Loucy (cell line): ENCODE measurements around the gene GNAT1.

ENCODE experiments used
- H2AFZ ChIP-seq: fragments of 200-600 bp; sonication (generic); 2 replicates; pipeline ENCODE4 v1.6.0; 2016; ENCODE audit warnings: antibody characterized with exemption, mild to moderate bottlenecking, low read length, moderate library complexity
- H3F3A ChIP-seq: fragments of 200-600 bp; 2 replicates; pipeline ENCODE4 v1.6.0; 2016; ENCODE audit warnings: antibody characterized with exemption, low read depth, mild to moderate bottlenecking
- H3K27me3 ChIP-seq: fragments of 200-600 bp; sonication (generic); 2 replicates; pipeline ENCODE4 v1.6.1; 2014; ENCODE audit warnings: low read length, mild to moderate bottlenecking; ENCODE audit not compliant: insufficient read depth, poor library complexity, severe bottlenecking
- H3K36me3 ChIP-seq: fragments of 200-600 bp; sonication (generic); 2 replicates; pipeline ENCODE4 v1.6.1; 2016; ENCODE audit warnings: low read length; ENCODE audit not compliant: insufficient read depth
- H3K4me1 ChIP-seq: fragments of 200-600 bp; sonication (generic); 2 replicates; pipeline ENCODE4 v1.5.1; 2014; ENCODE audit warnings: low read length, mild to moderate bottlenecking; ENCODE audit not compliant: insufficient read depth, poor library complexity, severe bottlenecking
- H3K4me2 ChIP-seq: fragments of 200-600 bp; sonication (generic); 2 replicates; pipeline ENCODE4 v1.6.0; 2014; ENCODE audit warnings: antibody characterized with exemption, low read length, low read depth, mild to moderate bottlenecking; ENCODE audit not compliant: poor library complexity, severe bottlenecking
- H3K4me3 ChIP-seq: fragments of 200-600 bp; sonication (generic); 2 replicates; pipeline ENCODE4 v1.5.1; 2014; ENCODE audit warnings: low read length, mild to moderate bottlenecking, mixed read lengths; ENCODE audit not compliant: poor library complexity, severe bottlenecking
- H3K79me2 ChIP-seq: fragments of 200-600 bp; sonication (generic); 2 replicates; pipeline ENCODE4 v1.6.1; 2014; ENCODE audit warnings: low read length; ENCODE audit not compliant: insufficient read depth
- H3K9ac ChIP-seq: fragments of 200-600 bp; sonication (generic); 2 replicates; pipeline ENCODE4 v1.6.0; 2014; ENCODE audit warnings: mild to moderate bottlenecking, low read depth, low read length, moderate library complexity; ENCODE audit not compliant: poor library complexity, severe bottlenecking
- H3K9me2 ChIP-seq: fragments of 200-600 bp; sonication (generic); replicated peaks from 2 replicates; pipeline ENCODE4 v1.6.1; 2016; ENCODE audit warnings: low read depth, low read length, mixed read lengths
- H3K9me3 ChIP-seq: fragments of 200-600 bp; sonication (generic); 2 replicates; pipeline ENCODE4 v1.6.1; 2014; ENCODE audit warnings: mild to moderate bottlenecking, antibody characterized with exemption, low read length, low read depth; ENCODE audit not compliant: insufficient read depth
- H4K20me1 ChIP-seq: fragments of 200-600 bp; sonication (generic); 2 replicates; pipeline ENCODE4 v1.6.0; 2014; ENCODE audit warnings: antibody characterized with exemption, low read length, mild to moderate bottlenecking; ENCODE audit not compliant: insufficient read depth, poor library complexity, severe bottlenecking
- EZH2phosphoT487 ChIP-seq: fragments of 200-600 bp; IDR thresholded peaks from 2 replicates; pipeline ENCODE4 v1.6.1; 2018; ENCODE audit warnings: antibody characterized with exemption, mild to moderate bottlenecking, moderate library complexity, borderline replicate concordance
- TF ChIP-seq, protein P1 (sequence below): fragments of 200-600 bp; sonication (generic); conservative IDR thresholded peaks from 2 replicates; pipeline ENCODE4 v1.5.1; 2014; ENCODE audit warnings: mild to moderate bottlenecking, antibody characterized with exemption, low read length

GNAT1 gene

DNA sequence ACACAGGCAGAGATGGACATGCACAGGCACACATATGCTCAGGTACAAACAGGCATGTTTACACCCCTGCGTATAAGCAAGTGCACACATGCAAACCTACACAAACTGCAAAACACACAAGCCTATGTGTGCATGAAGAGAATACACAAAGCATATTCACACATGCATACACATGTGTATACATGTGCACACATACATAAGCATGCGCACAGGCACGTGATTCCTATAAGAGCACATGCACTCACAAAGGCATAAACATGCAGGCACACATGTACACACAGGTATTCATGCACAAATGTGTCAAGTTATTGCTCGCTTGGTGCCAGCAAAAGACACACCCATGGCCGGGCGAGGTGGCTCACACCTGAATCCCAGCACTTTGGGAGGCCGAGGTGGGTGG is 1.4 kb upstream of the GNAT1 start:
- no peaks in the 10 kb centered on the region for H3K9me3 ChIP-seq
- H3K9ac ChIP-seq = no peak overlapping the region
- no peaks in the 10 kb centered on the region for H4K20me1 ChIP-seq
- no peaks in the 10 kb centered on the region for H3K27me3 ChIP-seq
- H3K4me1 ChIP-seq = no peaks in the 10 kb centered on the region
- no peaks in the 10 kb centered on the region for H3K9me2 ChIP-seq
- H2AFZ ChIP-seq = no peak overlapping the region
- no peak for TF ChIP-seq EZH2phosphoT487
- TF ChIP-seq, protein P1, sequence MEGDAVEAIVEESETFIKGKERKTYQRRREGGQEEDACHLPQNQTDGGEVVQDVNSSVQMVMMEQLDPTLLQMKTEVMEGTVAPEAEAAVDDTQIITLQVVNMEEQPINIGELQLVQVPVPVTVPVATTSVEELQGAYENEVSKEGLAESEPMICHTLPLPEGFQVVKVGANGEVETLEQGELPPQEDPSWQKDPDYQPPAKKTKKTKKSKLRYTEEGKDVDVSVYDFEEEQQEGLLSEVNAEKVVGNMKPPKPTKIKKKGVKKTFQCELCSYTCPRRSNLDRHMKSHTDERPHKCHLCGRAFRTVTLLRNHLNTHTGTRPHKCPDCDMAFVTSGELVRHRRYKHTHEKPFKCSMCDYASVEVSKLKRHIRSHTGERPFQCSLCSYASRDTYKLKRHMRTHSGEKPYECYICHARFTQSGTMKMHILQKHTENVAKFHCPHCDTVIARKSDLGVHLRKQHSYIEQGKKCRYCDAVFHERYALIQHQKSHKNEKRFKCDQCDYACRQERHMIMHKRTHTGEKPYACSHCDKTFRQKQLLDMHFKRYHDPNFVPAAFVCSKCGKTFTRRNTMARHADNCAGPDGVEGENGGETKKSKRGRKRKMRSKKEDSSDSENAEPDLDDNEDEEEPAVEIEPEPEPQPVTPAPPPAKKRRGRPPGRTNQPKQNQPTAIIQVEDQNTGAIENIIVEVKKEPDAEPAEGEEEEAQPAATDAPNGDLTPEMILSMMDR = no peak
- no peaks in the 10 kb centered on the region for H3F3A ChIP-seq
- H3K4me2 ChIP-seq = no peak overlapping the region
- no peaks in the 10 kb centered on the region for H3K36me3 ChIP-seq
- no peak overlapping the region for H3K4me3 ChIP-seq
- H3K79me2 ChIP-seq = no peaks in the 10 kb centered on the region

DNA sequence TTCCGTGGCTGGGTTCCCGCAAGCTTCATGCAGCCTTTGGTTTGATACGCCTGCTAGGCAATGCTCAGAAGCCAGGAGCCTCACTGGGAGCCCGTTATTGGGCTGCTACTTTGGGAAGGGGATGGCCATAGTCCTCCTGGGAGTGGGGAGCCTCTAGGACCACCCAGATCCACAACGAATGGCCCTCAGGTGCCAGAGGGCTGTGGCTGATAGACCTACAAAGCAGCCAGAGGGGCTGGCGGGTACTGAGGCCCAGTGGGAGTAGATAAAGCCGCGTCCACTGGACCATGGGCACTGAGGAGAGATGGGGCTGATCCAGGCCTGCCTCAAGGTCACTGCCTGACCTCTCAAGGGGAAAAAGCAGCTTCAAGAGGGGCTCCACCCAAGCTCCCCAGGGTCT is 714 bp downstream of the GNAT1 start:
- TF ChIP-seq EZH2phosphoT487 = no peak
- TF ChIP-seq, protein P1 = no peak
- H4K20me1 ChIP-seq = no peaks in the 10 kb centered on the region
- H3K79me2 ChIP-seq = no peaks in the 10 kb centered on the region
- no peaks in the 10 kb centered on the region for H3K9me2 ChIP-seq
- no peaks in the 10 kb centered on the region for H3K36me3 ChIP-seq
- no peaks in the 10 kb centered on the region for H3K9me3 ChIP-seq
- H2AFZ ChIP-seq = no peak overlapping the region
- H3K9ac ChIP-seq = no peak overlapping the region
- no peaks in the 10 kb centered on the region for H3F3A ChIP-seq
- H3K27me3 ChIP-seq = no peaks in the 10 kb centered on the region
- H3K4me1 ChIP-seq = no peaks in the 10 kb centered on the region
- H3K4me2 ChIP-seq = no peak overlapping the region
- no peak overlapping the region for H3K4me3 ChIP-seq

DNA sequence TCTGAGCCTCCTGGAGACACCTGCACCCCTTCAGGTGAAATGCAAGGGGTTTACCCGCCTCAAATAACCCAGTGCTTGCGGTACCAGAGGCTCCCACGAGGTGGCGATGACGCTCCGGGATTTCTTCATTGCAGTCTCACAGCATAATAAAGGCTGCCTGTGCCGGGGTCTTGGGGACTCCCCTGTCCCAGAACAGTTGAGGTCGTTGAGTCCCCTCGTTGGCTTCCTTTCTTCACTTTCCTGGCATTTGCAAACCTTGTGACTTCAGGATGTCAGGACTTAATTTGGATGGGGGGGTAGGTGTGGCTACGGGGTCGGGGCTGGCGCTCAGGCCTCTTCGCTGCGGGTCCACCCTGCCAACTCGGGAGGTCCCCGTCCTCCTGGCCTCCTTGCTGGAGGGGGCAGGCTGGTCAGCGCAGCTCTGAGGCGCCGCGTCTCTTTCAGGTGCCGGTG is 1.3 kb downstream of the GNAT1 start:
- no peak overlapping the region for H2AFZ ChIP-seq
- H3K9me3 ChIP-seq = no peaks in the 10 kb centered on the region
- no peaks in the 10 kb centered on the region for H3K36me3 ChIP-seq
- no peaks in the 10 kb centered on the region for H3K4me1 ChIP-seq
- no peak overlapping the region for H3K9ac ChIP-seq
- H3K27me3 ChIP-seq = no peaks in the 10 kb centered on the region
- no peaks in the 10 kb centered on the region for H3K9me2 ChIP-seq
- H3K4me3 ChIP-seq = no peak overlapping the region
- no peaks in the 10 kb centered on the region for H3K79me2 ChIP-seq
- H3F3A ChIP-seq = no peaks in the 10 kb centered on the region
- no peaks in the 10 kb centered on the region for H4K20me1 ChIP-seq
- no peak overlapping the region for H3K4me2 ChIP-seq
- TF ChIP-seq EZH2phosphoT487 = no peak
- TF ChIP-seq, protein P1 = peak; percentile 96
